ENCODE measurements around the gene NVL. TPM values are rescaled to one million over a fixed set of nuclear protein-coding genes. Genes with fewer than 3 reads are reported as not detected.
"Not testable (repeated sequence)": the region's sequence is repeated elsewhere in the genome, so short reads cannot be mapped to it uniquely, and the experiment has no call there.

The NVL gene
- polyA plus RNA-seq, 1 donor from 2014 or later = 21.4 TPM

GRCh38 chr1:224317383-224318045 is 12.5 kb downstream of the NVL start:
- H3K27ac Mint-ChIP-seq = no peak overlapping the region
- no peak overlapping the region for H3K4me3 Mint-ChIP-seq
- H3K27me3 Mint-ChIP-seq = no peaks in the 10 kb centered on the region
- peaks cover 2 to 10% (median 5%) of the 10 kb centered on the region in 3 donors for H3K4me1 Mint-ChIP-seq
- H3K36me3 Mint-ChIP-seq = peaks cover 7% of the 10 kb centered on the region
- no peaks in the 10 kb centered on the region for H3K9me3 Mint-ChIP-seq

GRCh38 chr1:224312025-224312424 is 17.9 kb downstream of the NVL start:
- Mint-ChIP-seq H3K4me1 (peaks cover 0 to 5% (median 2%) of the 10 kb centered on the region in 3 donors), H3K36me3 (peaks cover 7% of the 10 kb centered on the region), H3K4me3 (no peak overlapping the region), H3K27ac (no peak overlapping the region), H3K9me3 (no peaks in the 10 kb centered on the region), H3K27me3 (no peaks in the 10 kb centered on the region)

GRCh38 chr1:224311503-224311902 is 18.5 kb downstream of the NVL start:
- H3K27ac Mint-ChIP-seq, H3K27me3 Mint-ChIP-seq, H3K4me3 Mint-ChIP-seq, H3K4me1 Mint-ChIP-seq, H3K9me3 Mint-ChIP-seq, H3K36me3 Mint-ChIP-seq: not testable (repeated sequence)

- Mint-ChIP-seq H3K4me3 (no peak overlapping the region), H3K27me3 (no peaks in the 10 kb centered on the region), H3K36me3 (peaks cover 3% of the 10 kb centered on the region), H3K27ac (no peak overlapping the region), H3K9me3 (no peaks in the 10 kb centered on the region), H3K4me1 (peaks cover 0 to 1% (median 0%) of the 10 kb centered on the region in 3 donors)
Measured at GRCh38 chr1:224308064-224308463, 21.9 kb downstream of the NVL start.

GRCh38 chr1:224304767-224305166 is 25.2 kb downstream of the NVL start:
- Mint-ChIP-seq H3K27ac (no peak overlapping the region), H3K9me3 (no peaks in the 10 kb centered on the region), H3K4me1 (peaks cover 0 to 3% (median 0%) of the 10 kb centered on the region in 3 donors), H3K27me3 (no peaks in the 10 kb centered on the region), H3K36me3 (peaks cover 3% of the 10 kb centered on the region), H3K4me3 (no peak overlapping the region)

- Mint-ChIP-seq H3K9me3 (no peaks in the 10 kb centered on the region), H3K27ac (no peak overlapping the region), H3K36me3 (peaks cover 3% of the 10 kb centered on the region), H3K4me3 (no peak overlapping the region), H3K27me3 (no peaks in the 10 kb centered on the region), H3K4me1 (peaks cover 0 to 3% (median 0%) of the 10 kb centered on the region in 3 donors)
Measured at GRCh38 chr1:224302947-224303346, 27.0 kb downstream of the NVL start.

GRCh38 chr1:224301391-224301790 is 28.6 kb downstream of the NVL start:
- Mint-ChIP-seq H3K36me3 (peaks cover 3% of the 10 kb centered on the region), H3K27me3 (no peaks in the 10 kb centered on the region), H3K4me1 (peaks cover 0 to 3% (median 0%) of the 10 kb centered on the region in 3 donors), H3K27ac (no peak overlapping the region), H3K4me3 (no peak overlapping the region), H3K9me3 (no peaks in the 10 kb centered on the region)

GRCh38 chr1:224300346-224300745 is 29.6 kb downstream of the NVL start:
- Mint-ChIP-seq H3K4me1 (peaks cover 0 to 3% (median 0%) of the 10 kb centered on the region in 3 donors), H3K27me3 (no peaks in the 10 kb centered on the region), H3K36me3 (peaks cover 3% of the 10 kb centered on the region), H3K9me3 (no peaks in the 10 kb centered on the region), H3K27ac (no peak overlapping the region), H3K4me3 (no peak overlapping the region)

GRCh38 chr1:224298346-224299330 is 31.3 kb downstream of the NVL start:
- peak overlapping the region in 1 of 3 donors; percentile 35 for H3K27ac Mint-ChIP-seq
- H3K4me3 Mint-ChIP-seq = no peak overlapping the region
- peaks cover 0 to 3% (median 2%) of the 10 kb centered on the region in 3 donors for H3K4me1 Mint-ChIP-seq
- H3K36me3 Mint-ChIP-seq = peaks cover 3% of the 10 kb centered on the region
- no peaks in the 10 kb centered on the region for H3K27me3 Mint-ChIP-seq
- no peaks in the 10 kb centered on the region for H3K9me3 Mint-ChIP-seq

- Mint-ChIP-seq H3K9me3 (no peaks in the 10 kb centered on the region), H3K36me3 (peaks cover 5% of the 10 kb centered on the region), H3K4me1 (peaks cover 0 to 2% (median 0%) of the 10 kb centered on the region in 3 donors), H3K27me3 (no peaks in the 10 kb centered on the region), H3K4me3 (no peak overlapping the region), H3K27ac (no peak overlapping the region)
Measured at GRCh38 chr1:224294775-224295174, 35.2 kb downstream of the NVL start.

- H3K27ac Mint-ChIP-seq = no peak overlapping the region
- no peak overlapping the region for H3K4me3 Mint-ChIP-seq
Measured at GRCh38 chr1:224292419-224292818, 37.6 kb downstream of the NVL start.

GRCh38 chr1:224289396-224289795 is 40.6 kb downstream of the NVL start:
- no peak overlapping the region for H3K27ac Mint-ChIP-seq
- no peak overlapping the region for H3K4me3 Mint-ChIP-seq
- H3K27me3 Mint-ChIP-seq = no peaks in the 10 kb centered on the region
- no peaks in the 10 kb centered on the region for H3K4me1 Mint-ChIP-seq
- H3K9me3 Mint-ChIP-seq = no peaks in the 10 kb centered on the region
- H3K36me3 Mint-ChIP-seq = peaks cover 9% of the 10 kb centered on the region

More at GRCh38 chr1:224292419-224292818, 37.6 kb downstream of the NVL start:
- no peaks in the 10 kb centered on the region for H3K27me3 Mint-ChIP-seq
- H3K36me3 Mint-ChIP-seq = peaks cover 5% of the 10 kb centered on the region
- H3K4me1 Mint-ChIP-seq = peaks cover 0 to 2% (median 0%) of the 10 kb centered on the region in 3 donors
- no peaks in the 10 kb centered on the region for H3K9me3 Mint-ChIP-seq

GRCh38 chr1:224287714-224288113 is 42.3 kb downstream of the NVL start:
- no peaks in the 10 kb centered on the region for H3K4me1 Mint-ChIP-seq
- H3K4me3 Mint-ChIP-seq = no peak overlapping the region
- no peak overlapping the region for H3K27ac Mint-ChIP-seq
- no peaks in the 10 kb centered on the region for H3K27me3 Mint-ChIP-seq
- no peaks in the 10 kb centered on the region for H3K9me3 Mint-ChIP-seq
- H3K36me3 Mint-ChIP-seq = peaks cover 9% of the 10 kb centered on the region

GRCh38 chr1:224282140-224282539 is 47.8 kb downstream of the NVL start:
- Mint-ChIP-seq H3K27ac (no peak overlapping the region), H3K36me3 (peaks cover 3% of the 10 kb centered on the region), H3K4me3 (no peak overlapping the region), H3K4me1 (peaks cover 0 to 1% (median 0%) of the 10 kb centered on the region in 3 donors), H3K9me3 (no peaks in the 10 kb centered on the region), H3K27me3 (no peaks in the 10 kb centered on the region)

- Mint-ChIP-seq H3K4me3 (no peak overlapping the region), H3K27me3 (no peaks in the 10 kb centered on the region), H3K4me1 (peaks cover 0 to 3% (median 0%) of the 10 kb centered on the region in 3 donors), H3K9me3 (no peaks in the 10 kb centered on the region), H3K36me3 (peaks cover 2% of the 10 kb centered on the region), H3K27ac (peak overlapping the region in 1 of 3 donors; percentile 4)
Measured at GRCh38 chr1:224276771-224277487, 53.0 kb downstream of the NVL start.

Measured in IgD-negative memory B cell (primary cell).